Measurements from ENCODE around the gene MAP2K5. TPM values are rescaled to one million over a fixed set of nuclear protein-coding genes. Genes with fewer than 3 reads are reported as not detected.

MAP2K5 gene
- total and polyA plus RNA-seq, 10 of the 15 experiments (the other 5 are each of a cell fraction or from before 2014, with no cell fraction given): 1.3 to 19.4 (median 9.6) TPM

DNA sequence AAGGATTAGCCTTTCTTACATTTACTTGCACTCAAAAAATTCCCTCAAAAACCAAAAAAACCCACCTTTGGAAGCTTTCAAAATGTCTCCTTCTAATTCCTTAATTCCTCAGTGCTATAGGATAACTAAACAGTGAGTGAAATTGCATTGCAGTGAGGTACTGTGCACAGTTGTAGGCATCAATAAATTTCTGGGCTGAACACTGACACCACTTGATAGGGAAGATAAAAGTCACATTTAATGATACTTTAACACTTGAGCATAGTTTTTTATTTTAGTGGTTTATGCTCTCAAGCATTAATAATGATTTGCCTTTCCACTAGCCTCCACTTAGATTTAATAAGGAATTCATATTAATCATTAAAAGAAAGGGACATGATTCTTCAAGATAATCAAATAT, 52.3 kb downstream of the MAP2K5 start:
- H3K4me3 ChIP-seq: no peak overlapping the region
- H3K4me1 ChIP-seq (ENCODE audit: control insufficient read depth, insufficient read depth, low read length): no peaks in the 10 kb centered on the region
- H3K27ac ChIP-seq (ENCODE audit: control insufficient read depth, insufficient read depth): no peak overlapping the region
- no peak overlapping the region for H2AFZ ChIP-seq (ENCODE audit: control insufficient read depth, low read depth, low read length)
- no peak for ATAC-seq
- no peaks in the 10 kb centered on the region for H3K27me3 ChIP-seq (replicated peaks in 1 of 2; ENCODE audit: control insufficient read depth in 2 of 2, insufficient read depth in 2 of 2, low read length in 1 of 2)
- SMC1A ChIA-PET (ENCODE audit: uncharacterized antibody, unreplicated experiment): interaction anchor here (1.7 kb wide), 1 partner anchor 41 kb away, joined by 3 read pairs; no protein-coding TSS in a partner anchor
- no peak for DNase-seq (ENCODE audit: low read depth, low spot score)
- no peak overlapping the region for H3K9ac ChIP-seq (ENCODE audit: control insufficient read depth, insufficient read depth, low read length)
- RAD21 ChIA-PET (ENCODE audit: unreplicated experiment): no interaction called here
- CTCF ChIA-PET: interaction anchor here (0.6 to 1.2 kb wide), 3 partner anchors 14 to 501 kb away, joined by 3 read pairs; no protein-coding TSS in a partner anchor
- H4K20me1 ChIP-seq (ENCODE audit: control insufficient read depth, insufficient read depth): no peaks in the 10 kb centered on the region
- in situ Hi-C loops (cut with MboI) (no loop called here), intact Hi-C loops (cut with micrococcal nuclease; ENCODE audit: unreplicated experiment) (no loop called here)
- H3K9me3 ChIP-seq (replicated peaks; ENCODE audit: control insufficient read depth, insufficient read depth, low read length): no peaks in the 10 kb centered on the region
- POLR2A ChIA-PET: no interaction called here
- no TSS peak for BruUV-seq (replicated peaks)
- no peak overlapping the region for H3K4me2 ChIP-seq (ENCODE audit: control insufficient read depth, insufficient read depth)
- FAIRE-seq: no peak
- TF ChIP-seq WRNIP1 (IDR thresholded peaks at IDR 0.05; ENCODE audit: borderline replicate concordance, low read depth, low read length): no peak
- TF ChIP-seq, protein P1, sequence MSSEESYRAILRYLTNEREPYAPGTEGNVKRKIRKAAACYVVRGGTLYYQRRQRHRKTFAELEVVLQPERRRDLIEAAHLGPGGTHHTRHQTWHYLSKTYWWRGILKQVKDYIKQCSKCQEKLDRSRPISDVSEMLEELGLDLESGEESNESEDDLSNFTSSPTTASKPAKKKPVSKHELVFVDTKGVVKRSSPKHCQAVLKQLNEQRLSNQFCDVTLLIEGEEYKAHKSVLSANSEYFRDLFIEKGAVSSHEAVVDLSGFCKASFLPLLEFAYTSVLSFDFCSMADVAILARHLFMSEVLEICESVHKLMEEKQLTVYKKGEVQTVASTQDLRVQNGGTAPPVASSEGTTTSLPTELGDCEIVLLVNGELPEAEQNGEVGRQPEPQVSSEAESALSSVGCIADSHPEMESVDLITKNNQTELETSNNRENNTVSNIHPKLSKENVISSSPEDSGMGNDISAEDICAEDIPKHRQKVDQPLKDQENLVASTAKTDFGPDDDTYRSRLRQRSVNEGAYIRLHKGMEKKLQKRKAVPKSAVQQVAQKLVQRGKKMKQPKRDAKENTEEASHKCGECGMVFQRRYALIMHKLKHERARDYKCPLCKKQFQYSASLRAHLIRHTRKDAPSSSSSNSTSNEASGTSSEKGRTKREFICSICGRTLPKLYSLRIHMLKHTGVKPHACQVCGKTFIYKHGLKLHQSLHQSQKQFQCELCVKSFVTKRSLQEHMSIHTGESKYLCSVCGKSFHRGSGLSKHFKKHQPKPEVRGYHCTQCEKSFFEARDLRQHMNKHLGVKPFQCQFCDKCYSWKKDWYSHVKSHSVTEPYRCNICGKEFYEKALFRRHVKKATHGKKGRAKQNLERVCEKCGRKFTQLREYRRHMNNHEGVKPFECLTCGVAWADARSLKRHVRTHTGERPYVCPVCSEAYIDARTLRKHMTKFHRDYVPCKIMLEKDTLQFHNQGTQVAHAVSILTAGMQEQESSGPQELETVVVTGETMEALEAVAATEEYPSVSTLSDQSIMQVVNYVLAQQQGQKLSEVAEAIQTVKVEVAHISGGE (CRISPR knock-in tag; IDR thresholded peaks at IDR 0.05): no peak
- TF ChIP-seq EED (IDR thresholded peaks at IDR 0.05; ENCODE audit: low read depth): no peak
- no peak for TF ChIP-seq NFYB (IDR thresholded peaks at IDR 0.05; ENCODE audit: insufficient read depth, low read depth, low read length)
- no peak for TF ChIP-seq KDM1A (IDR thresholded peaks at IDR 0.05; ENCODE audit: borderline replicate concordance)
- no peak for TF ChIP-seq NFXL1 (IDR thresholded peaks at IDR 0.05; ENCODE audit: borderline replicate concordance)
- TF ChIP-seq SREBF1 (IDR thresholded peaks at IDR 0.05; ENCODE audit: low read length): no peak
- TF ChIP-seq, protein P2, sequence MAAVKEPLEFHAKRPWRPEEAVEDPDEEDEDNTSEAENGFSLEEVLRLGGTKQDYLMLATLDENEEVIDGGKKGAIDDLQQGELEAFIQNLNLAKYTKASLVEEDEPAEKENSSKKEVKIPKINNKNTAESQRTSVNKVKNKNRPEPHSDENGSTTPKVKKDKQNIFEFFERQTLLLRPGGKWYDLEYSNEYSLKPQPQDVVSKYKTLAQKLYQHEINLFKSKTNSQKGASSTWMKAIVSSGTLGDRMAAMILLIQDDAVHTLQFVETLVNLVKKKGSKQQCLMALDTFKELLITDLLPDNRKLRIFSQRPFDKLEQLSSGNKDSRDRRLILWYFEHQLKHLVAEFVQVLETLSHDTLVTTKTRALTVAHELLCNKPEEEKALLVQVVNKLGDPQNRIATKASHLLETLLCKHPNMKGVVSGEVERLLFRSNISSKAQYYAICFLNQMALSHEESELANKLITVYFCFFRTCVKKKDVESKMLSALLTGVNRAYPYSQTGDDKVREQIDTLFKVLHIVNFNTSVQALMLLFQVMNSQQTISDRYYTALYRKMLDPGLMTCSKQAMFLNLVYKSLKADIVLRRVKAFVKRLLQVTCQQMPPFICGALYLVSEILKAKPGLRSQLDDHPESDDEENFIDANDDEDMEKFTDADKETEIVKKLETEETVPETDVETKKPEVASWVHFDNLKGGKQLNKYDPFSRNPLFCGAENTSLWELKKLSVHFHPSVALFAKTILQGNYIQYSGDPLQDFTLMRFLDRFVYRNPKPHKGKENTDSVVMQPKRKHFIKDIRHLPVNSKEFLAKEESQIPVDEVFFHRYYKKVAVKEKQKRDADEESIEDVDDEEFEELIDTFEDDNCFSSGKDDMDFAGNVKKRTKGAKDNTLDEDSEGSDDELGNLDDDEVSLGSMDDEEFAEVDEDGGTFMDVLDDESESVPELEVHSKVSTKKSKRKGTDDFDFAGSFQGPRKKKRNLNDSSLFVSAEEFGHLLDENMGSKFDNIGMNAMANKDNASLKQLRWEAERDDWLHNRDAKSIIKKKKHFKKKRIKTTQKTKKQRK (IDR thresholded peaks at IDR 0.05; ENCODE audit: low read depth, low read length): no peak
- no peak for TF ChIP-seq RAD21 (IDR thresholded peaks at IDR 0.05; ENCODE audit: insufficient read depth, low read depth, low read length)
- no peak for TF ChIP-seq RCOR1 (conservative IDR thresholded peaks at IDR 0.05; ENCODE audit: low read depth, low read length)
- no peak for TF ChIP-seq EGR1 (IDR thresholded peaks at IDR 0.05; ENCODE audit: borderline replicate concordance in 1 of 2, low read depth in 2 of 2, low read length in 2 of 2)
- TF ChIP-seq MTA3 (IDR thresholded peaks at IDR 0.05; ENCODE audit: borderline replicate concordance, low read length): no peak
- TF ChIP-seq, protein P3, sequence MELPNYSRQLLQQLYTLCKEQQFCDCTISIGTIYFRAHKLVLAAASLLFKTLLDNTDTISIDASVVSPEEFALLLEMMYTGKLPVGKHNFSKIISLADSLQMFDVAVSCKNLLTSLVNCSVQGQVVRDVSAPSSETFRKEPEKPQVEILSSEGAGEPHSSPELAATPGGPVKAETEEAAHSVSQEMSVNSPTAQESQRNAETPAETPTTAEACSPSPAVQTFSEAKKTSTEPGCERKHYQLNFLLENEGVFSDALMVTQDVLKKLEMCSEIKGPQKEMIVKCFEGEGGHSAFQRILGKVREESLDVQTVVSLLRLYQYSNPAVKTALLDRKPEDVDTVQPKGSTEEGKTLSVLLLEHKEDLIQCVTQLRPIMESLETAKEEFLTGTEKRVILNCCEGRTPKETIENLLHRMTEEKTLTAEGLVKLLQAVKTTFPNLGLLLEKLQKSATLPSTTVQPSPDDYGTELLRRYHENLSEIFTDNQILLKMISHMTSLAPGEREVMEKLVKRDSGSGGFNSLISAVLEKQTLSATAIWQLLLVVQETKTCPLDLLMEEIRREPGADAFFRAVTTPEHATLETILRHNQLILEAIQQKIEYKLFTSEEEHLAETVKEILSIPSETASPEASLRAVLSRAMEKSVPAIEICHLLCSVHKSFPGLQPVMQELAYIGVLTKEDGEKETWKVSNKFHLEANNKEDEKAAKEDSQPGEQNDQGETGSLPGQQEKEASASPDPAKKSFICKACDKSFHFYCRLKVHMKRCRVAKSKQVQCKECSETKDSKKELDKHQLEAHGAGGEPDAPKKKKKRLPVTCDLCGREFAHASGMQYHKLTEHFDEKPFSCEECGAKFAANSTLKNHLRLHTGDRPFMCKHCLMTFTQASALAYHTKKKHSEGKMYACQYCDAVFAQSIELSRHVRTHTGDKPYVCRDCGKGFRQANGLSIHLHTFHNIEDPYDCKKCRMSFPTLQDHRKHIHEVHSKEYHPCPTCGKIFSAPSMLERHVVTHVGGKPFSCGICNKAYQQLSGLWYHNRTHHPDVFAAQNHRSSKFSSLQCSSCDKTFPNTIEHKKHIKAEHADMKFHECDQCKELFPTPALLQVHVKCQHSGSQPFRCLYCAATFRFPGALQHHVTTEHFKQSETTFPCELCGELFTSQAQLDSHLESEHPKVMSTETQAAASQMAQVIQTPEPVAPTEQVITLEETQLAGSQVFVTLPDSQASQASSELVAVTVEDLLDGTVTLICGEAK (IDR thresholded peaks at IDR 0.05; ENCODE audit: borderline replicate concordance): no peak
- no peak for TF ChIP-seq HDAC6 (IDR thresholded peaks at IDR 0.05; ENCODE audit: unreplicated experiment)
- no peak for TF ChIP-seq POU2F2 (IDR thresholded peaks at IDR 0.05; ENCODE audit: borderline replicate concordance, low read depth, low read length)
- H3K79me2 ChIP-seq (ENCODE audit: control insufficient read depth, insufficient read depth, low read length): no peaks in the 10 kb centered on the region
- peaks cover 0 to 4% of the 10 kb centered on the region in 2 experiments; a peak in 2 of 4 replicates for H3K36me3 ChIP-seq (ENCODE audit: control insufficient read depth in 2 of 2, insufficient read depth in 2 of 2, low read length in 1 of 2)

Data from GM12878 (cell line).